Stomach (tissue), 4 donors: Measurements from ENCODE around the gene RSPO3.

Experiments
- CTCF ChIP-seq, 7 experiments: fragments of 450-650 bp in 4 of 7; fragments of 200-600 bp in 3 of 7; sonication (generic) in 3 of 7; IDR thresholded peaks; one replicate each; pipeline ENCODE4 v1.5.1; 2016 to 2019; ENCODE audit warnings: antibody characterized with exemption in 7 of 7, control low read depth in 2 of 7, mild to moderate bottlenecking in 1 of 7
- EP300 ChIP-seq: sonication (generic); formaldehyde crosslinking; IDR thresholded peaks from one replicate; pipeline ENCODE4 v1.6.1; 2017; ENCODE audit warnings: antibody characterized with exemption
- POLR2A ChIP-seq, 4 donors: fragments of 450-650 bp; IDR thresholded peaks; one replicate each; pipeline ENCODE4 v1.6.1; 2016; ENCODE audit warnings: antibody characterized with exemption in 4 of 4, control low read depth in 2 of 4, mild to moderate bottlenecking in 1 of 4, moderate library complexity in 1 of 4
- POLR2AphosphoS5 ChIP-seq, 3 donors: sonication (generic); formaldehyde crosslinking; IDR thresholded peaks; one replicate each; pipeline ENCODE4 v1.6.1; 2016; ENCODE audit warnings: antibody characterized with exemption in 3 of 3

- no peak for TF ChIP-seq CTCF (IDR thresholded peaks at IDR 0.05)
- TF ChIP-seq POLR2A (IDR thresholded peaks at IDR 0.05), result no peak
- TF ChIP-seq POLR2AphosphoS5 (IDR thresholded peaks at IDR 0.05), result no peak
- TF ChIP-seq EP300, result no peak
These were observed 23.7 kb upstream of the RSPO3 start for GRCh38 chr6:127094791-127095190.
